ENCODE data around the gene HIRA. TPM values are rescaled to one million over a fixed set of nuclear protein-coding genes. Genes with fewer than 3 reads are reported as not detected.
A peak's percentile ranks its signal among the peaks of the same experiment; 100 is the strongest.

HIRA gene
- total RNA-seq, 1 donor from 2014 or later, result 32.7 TPM

DNA sequence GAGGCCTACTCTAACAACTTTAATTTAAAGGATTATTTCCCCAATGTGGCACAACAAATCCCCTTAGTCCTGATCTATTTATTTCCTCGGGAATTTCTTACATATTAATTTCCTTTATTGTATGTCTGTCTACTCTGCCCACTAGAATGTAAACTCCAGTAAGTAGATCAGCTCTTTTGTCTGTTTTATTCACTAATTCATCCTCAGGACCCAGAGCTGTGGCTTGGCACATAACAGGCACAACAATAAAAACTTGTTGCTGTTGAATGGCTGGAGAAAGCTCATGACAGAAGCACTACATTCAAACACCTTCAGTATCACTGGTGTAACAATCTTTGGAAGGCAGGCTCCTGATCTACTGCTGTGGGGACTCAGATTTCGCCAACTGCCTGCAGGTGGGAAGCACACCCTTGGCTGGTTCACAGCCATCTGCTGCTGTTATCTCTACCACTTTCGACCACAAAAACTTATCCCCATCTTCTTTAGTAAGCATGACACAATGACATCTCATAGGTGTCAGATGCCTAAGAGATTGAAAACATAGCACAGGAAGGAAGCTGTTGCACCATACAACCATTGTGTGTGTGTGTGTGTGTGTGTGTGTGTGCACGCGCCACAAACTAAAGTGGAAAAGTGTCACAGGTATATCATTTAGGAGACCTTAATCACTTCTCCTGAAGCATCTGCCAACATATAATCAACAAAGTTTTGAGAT, 11.9 kb downstream of the HIRA start:
- H3K27ac Mint-ChIP-seq, result peak overlapping the region; percentile 72
- POLR2A ChIA-PET, result interaction anchor here (0.9 kb wide), 1 partner anchor 11 kb away, joined by 3 read pairs; no protein-coding TSS in a partner anchor
- intact Hi-C loops (cut with micrococcal nuclease), result no loop called here
- ATAC-seq (ENCODE audit: low read depth), result peak; percentile 54
- peaks cover 14% of the 10 kb centered on the region for H3K36me3 Mint-ChIP-seq (ENCODE audit: low read depth)
- TF ChIP-seq, protein P1, sequence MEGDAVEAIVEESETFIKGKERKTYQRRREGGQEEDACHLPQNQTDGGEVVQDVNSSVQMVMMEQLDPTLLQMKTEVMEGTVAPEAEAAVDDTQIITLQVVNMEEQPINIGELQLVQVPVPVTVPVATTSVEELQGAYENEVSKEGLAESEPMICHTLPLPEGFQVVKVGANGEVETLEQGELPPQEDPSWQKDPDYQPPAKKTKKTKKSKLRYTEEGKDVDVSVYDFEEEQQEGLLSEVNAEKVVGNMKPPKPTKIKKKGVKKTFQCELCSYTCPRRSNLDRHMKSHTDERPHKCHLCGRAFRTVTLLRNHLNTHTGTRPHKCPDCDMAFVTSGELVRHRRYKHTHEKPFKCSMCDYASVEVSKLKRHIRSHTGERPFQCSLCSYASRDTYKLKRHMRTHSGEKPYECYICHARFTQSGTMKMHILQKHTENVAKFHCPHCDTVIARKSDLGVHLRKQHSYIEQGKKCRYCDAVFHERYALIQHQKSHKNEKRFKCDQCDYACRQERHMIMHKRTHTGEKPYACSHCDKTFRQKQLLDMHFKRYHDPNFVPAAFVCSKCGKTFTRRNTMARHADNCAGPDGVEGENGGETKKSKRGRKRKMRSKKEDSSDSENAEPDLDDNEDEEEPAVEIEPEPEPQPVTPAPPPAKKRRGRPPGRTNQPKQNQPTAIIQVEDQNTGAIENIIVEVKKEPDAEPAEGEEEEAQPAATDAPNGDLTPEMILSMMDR (IDR thresholded peaks at IDR 0.05), result no peak
- CTCF ChIA-PET, result no interaction called here
- no peaks in the 10 kb centered on the region for H3K9me3 Mint-ChIP-seq
- no peaks in the 10 kb centered on the region for H3K27me3 Mint-ChIP-seq
- no peak for DNase-seq
- no peak overlapping the region for H3K4me3 Mint-ChIP-seq
- peaks cover 41% of the 10 kb centered on the region for H3K4me1 Mint-ChIP-seq

DNA sequence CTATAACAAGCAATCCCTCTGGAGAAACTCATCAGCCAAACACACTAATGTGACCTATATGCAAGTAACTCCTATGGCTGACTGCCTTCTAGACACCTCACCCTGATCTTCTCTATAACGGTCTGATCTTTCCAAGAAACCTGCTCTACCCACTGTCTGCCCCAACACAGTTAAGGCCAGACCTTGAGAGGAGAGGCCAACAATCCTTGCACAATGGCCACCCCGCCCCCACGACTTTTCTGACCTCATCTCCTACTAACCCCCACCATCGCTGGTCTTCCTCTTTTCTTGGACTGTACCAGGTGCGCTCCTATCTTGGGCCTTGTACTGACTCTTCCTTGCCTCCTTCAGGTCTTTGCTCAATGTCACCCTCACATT, 12.5 kb downstream of the HIRA start:
- Mint-ChIP-seq H3K36me3 (ENCODE audit: low read depth) (peaks cover 10% of the 10 kb centered on the region), H3K27ac (peak overlapping the region; percentile 72), H3K4me1 (peaks cover 40% of the 10 kb centered on the region), H3K9me3 (no peaks in the 10 kb centered on the region), H3K4me3 (no peak overlapping the region), H3K27me3 (no peaks in the 10 kb centered on the region)
- DNase-seq (no peak), ATAC-seq (ENCODE audit: low read depth) (no peak)
- ChIA-PET POLR2A (interaction anchor here (0.9 kb wide), 1 partner anchor 12 kb away, joined by 3 read pairs; no protein-coding TSS in a partner anchor), CTCF (no interaction called here)
- intact Hi-C loops (cut with micrococcal nuclease), result no loop called here
- TF ChIP-seq, protein P1 (IDR thresholded peaks at IDR 0.05), result no peak

DNA sequence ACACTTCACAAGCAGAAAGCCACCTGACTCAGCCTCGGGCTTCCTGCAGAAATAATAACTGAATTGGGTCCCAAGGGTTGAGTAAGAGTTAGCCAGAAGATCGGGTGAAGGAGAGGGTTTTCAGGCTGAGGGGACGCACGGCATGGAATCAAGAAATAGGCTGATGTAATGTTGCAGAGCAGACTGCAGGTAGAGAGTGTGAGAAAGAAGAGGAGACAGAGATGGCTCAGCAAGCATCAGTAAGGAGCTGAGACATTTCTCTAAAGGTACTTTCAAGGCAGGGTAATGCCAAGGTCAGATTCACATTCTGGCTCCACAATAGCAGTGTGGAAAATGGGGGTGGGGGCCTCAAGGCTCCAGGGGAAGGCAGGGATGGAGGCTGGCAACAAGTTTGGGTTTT, 18.6 kb downstream of the HIRA start:
- Mint-ChIP-seq H3K27ac (no peak overlapping the region), H3K36me3 (ENCODE audit: low read depth) (peaks cover 50% of the 10 kb centered on the region), H3K9me3 (no peaks in the 10 kb centered on the region), H3K27me3 (no peaks in the 10 kb centered on the region), H3K4me3 (no peak overlapping the region), H3K4me1 (peaks cover 17% of the 10 kb centered on the region)
- ATAC-seq (ENCODE audit: low read depth), result no peak
- ChIA-PET POLR2A (no interaction called here), CTCF (no interaction called here)
- intact Hi-C loops (cut with micrococcal nuclease), result no loop called here
- DNase-seq, result no peak
- TF ChIP-seq, protein P1 (IDR thresholded peaks at IDR 0.05), result no peak

DNA sequence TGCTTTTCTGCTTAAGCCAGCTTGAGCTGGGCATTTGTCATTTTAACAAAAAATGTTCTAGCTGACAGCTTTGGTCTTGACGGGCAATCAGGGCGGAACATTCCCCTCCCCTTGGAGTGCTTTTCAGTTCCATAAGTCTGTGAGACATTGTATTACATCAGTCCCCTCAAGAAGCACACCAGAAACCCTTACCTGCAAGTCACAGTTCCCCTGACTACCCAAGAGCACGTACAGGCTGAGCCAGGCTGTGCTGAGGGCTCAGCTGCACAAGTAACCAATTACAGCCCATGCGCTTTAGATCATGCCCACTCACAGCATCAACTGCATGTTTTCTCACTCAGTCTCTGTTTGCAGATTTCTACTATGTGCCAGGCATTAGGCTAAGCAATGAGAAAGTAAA, 19.1 kb downstream of the HIRA start:
- Mint-ChIP-seq H3K36me3 (ENCODE audit: low read depth) (peaks cover 52% of the 10 kb centered on the region), H3K27me3 (no peaks in the 10 kb centered on the region), H3K27ac (no peak overlapping the region), H3K4me1 (peaks cover 17% of the 10 kb centered on the region), H3K9me3 (no peaks in the 10 kb centered on the region), H3K4me3 (no peak overlapping the region)
- DNase-seq, result no peak
- ATAC-seq (ENCODE audit: low read depth), result no peak
- TF ChIP-seq, protein P1 (IDR thresholded peaks at IDR 0.05), result no peak
- POLR2A ChIA-PET, result no interaction called here
- CTCF ChIA-PET, result no interaction called here
- intact Hi-C loops (cut with micrococcal nuclease), result no loop called here

DNA sequence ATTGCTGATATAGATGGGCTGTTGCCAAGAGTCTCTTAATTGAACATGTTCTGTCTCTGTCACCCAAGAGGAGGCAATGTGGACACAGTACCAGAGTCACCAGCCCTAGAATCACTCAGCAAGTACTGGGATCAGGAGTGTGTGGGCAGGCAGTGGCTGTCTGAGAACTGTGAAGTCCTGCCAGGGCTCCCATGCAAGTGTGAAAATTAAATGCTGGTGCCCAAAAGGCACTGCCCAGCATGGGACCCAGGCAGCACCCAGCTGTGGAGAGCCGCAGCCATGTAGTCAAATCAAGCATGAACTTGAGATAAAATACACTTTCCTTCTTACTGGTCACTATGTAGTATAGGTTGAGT, 19.9 kb downstream of the HIRA start:
- no peaks in the 10 kb centered on the region for H3K9me3 Mint-ChIP-seq
- intact Hi-C loops (cut with micrococcal nuclease), result no loop called here
- no peaks in the 10 kb centered on the region for H3K27me3 Mint-ChIP-seq
- ATAC-seq (ENCODE audit: low read depth), result no peak
- H3K36me3 Mint-ChIP-seq (ENCODE audit: low read depth), result peaks cover 58% of the 10 kb centered on the region
- peaks cover 17% of the 10 kb centered on the region for H3K4me1 Mint-ChIP-seq
- CTCF ChIA-PET, result no interaction called here
- no peak for DNase-seq
- H3K4me3 Mint-ChIP-seq, result no peak overlapping the region
- POLR2A ChIA-PET, result no interaction called here
- no peak overlapping the region for H3K27ac Mint-ChIP-seq
- TF ChIP-seq, protein P1 (IDR thresholded peaks at IDR 0.05), result no peak

Data from activated B cell treated with CpG ODN at 0.5 μM for 24 hours (primary cell).